Left hindlimb (tissue), 1 donor: ENCODE measurements around the gene TOR1AIP1.
"Not testable (repeated sequence)": the region's sequence is repeated elsewhere in the genome, so short reads cannot be mapped to it uniquely, and the experiment has no call there.

Source experiments
- DNase-seq: peaks from one replicate; pipeline ENCODE4 v3.0.0-alpha.2; 2018

The TOR1AIP1 gene, protein sequence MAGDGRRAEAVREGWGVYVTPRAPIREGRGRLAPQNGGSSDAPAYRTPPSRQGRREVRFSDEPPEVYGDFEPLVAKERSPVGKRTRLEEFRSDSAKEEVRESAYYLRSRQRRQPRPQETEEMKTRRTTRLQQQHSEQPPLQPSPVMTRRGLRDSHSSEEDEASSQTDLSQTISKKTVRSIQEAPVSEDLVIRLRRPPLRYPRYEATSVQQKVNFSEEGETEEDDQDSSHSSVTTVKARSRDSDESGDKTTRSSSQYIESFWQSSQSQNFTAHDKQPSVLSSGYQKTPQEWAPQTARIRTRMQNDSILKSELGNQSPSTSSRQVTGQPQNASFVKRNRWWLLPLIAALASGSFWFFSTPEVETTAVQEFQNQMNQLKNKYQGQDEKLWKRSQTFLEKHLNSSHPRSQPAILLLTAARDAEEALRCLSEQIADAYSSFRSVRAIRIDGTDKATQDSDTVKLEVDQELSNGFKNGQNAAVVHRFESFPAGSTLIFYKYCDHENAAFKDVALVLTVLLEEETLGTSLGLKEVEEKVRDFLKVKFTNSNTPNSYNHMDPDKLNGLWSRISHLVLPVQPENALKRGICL

DNA sequence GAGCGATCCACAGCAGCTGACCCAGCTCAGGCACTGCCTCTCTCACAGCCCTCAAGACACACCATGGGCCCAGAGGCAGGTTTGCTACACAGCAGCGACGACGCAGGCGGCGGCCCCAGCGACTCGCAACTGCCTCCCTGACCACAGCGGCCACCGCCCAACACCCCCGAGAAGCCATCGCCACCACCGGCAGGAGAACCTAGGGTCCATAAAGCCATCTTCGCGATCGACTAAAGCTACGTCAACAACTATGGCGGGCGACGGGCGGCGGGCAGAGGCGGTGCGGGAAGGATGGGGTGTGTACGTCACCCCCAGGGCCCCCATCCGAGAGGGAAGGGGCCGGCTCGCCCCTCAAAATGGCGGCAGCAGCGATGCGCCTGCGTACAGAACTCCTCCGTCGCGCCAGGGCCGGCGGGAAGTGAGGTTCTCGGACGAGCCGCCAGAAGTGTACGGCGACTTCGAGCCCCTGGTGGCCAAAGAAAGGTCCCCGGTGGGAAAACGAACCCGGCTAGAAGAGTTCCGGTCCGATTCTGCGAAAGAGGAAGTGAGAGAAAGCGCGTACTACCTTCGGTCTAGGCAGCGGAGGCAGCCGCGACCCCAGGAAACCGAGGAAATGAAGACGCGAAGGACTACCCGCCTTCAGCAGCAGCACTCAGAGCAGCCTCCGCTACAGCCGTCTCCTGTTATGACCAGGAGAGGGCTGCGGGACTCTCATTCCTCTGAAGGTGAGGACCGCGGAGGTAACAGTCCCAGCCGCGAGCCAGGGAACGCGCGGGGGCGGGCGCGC lies at the start of gene TOR1AIP1:
Gene TOR1AIP1, plus strand, starts transcription at position 33 of the 787 bp plus-strand sequence. Its CDS starts 218 bp downstream, at position 251.
- peak; percentile 98 for DNase-seq

DNA sequence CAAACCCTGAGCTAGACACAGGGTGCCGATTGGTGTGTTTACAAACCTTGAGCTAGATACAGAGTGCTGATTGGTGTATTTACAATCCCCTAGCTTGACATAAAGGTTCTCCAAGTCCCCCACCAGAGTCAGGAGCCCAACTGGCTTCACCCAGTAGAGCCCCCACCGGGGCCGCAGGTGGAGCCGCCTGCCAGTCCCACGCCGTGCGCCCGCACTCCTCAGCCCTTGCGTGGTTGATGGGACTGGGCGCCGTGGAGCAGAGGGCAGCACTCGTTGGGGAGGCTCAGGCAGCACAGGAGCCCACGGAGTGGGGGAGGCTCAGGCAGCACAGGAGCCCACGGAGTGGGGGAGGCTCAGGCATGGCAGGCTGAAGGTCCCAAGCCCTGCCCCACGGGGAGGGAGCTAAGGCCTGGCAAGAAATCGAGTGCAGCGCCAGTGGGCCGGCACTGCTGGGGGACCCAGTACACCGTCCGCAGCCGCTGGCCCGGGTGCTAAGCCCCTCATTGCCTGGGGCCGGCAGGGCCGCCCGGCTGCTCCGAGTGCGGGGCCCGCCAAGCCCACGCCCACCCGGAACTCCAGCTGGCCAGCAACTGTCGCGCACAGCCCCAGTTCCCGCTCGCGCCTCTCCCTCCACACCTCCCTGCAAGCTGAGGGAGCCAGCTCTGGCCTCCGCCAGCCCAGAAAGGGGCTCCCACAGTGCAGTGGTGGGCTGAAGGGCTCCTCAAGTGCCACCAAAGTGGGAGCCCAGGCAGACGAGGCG lies 45.2 kb upstream of the TOR1AIP1 start:
- not testable (repeated sequence) for DNase-seq

DNA sequence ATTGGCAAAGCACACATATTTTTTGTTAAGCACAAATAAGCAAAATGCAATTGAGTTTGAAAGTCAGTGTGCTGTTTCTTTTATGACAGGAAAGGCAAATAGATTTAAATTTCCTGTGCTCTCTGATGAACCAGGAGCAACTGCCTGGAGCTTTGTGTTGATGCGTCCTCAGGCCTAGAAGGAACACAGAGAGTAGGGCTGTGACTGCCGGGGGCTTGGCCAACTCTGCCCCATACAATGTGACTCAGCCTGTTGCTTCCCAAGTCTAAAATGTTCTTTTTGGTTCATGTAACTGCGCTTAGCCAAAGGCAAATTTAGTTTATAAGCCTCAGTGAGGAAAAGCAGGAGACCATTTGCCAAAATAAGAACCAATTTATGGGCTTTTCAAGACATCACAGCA lies 42.0 kb upstream of the TOR1AIP1 start:
- no peak for DNase-seq

DNA sequence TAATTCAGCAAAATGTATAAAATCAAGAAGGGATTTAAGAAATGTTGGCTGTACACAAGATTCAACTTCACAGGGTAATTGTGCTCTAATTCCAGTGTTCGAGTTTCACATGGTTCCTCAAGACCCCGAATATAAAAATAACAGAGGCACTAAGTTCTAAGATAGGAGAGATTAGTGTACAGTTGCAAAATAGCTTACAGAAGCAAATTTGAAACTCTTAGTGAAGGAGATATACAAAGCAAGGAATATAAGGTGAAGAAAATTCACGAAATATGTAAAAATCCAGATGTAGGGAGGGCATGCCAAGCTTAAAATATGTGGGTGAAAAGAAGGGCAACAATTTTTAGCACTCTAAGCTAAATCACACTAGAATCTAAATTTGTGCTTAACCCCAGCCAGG lies 33.9 kb upstream of the TOR1AIP1 start:
- DNase-seq, result no peak

DNA sequence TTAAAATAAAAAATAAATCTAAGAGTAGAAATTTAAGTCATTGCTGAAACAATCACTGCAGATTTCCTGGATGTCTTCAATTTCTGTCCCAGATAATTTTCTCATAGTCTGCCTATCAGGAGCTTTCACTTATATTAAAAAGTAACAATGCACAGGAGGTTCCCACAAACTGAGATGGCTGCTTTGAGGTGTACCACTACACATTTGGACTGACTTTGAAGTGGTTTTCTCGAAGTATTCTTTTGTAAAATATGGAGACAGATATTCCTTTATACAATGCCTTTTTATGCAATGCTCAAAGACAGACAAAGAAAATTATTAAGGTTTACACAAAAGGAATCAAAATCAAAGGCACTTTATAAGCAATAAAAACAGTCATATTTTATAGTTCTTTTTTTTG lies 29.0 kb upstream of the TOR1AIP1 start:
- no peak for DNase-seq

DNA sequence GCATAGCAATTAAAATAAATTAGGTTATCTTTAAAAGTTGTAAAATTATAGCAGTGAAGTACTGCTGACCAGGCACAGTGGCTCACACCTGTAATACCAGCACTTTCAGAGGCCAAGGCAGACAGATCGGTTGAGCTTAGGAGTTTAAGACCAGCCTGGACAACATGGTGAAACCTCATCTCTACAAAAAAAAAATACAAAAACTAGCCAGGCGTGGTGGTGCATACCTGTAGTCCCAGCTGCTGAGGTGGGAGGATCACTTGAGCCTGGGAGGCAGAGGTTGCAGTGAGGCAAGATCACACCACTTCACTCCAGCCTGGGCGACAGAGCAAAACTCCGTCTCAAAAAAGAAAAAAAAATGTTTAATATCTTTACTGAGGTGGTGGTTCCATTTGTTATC lies 26.3 kb upstream of the TOR1AIP1 start:
- not testable (repeated sequence) for DNase-seq

DNA sequence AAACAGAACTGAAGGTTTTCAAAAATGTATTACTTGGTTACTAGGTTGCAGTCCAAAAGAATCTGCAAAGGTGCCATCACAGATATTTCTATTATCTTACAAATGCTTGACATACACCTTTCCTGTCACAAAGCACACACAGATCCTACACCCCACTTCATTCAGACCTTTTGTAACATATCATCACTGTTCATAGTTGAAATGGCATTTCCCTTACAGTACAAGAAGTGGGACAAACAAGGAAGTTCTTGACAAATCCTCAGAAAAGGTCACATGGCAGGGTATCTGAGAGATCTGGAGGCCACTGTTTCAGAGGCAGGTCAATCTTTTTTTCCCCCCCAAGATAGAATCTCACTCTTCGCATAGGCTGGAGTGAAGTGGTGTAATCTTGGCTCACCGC lies 25.8 kb upstream of the TOR1AIP1 start:
- DNase-seq, result no peak

DNA sequence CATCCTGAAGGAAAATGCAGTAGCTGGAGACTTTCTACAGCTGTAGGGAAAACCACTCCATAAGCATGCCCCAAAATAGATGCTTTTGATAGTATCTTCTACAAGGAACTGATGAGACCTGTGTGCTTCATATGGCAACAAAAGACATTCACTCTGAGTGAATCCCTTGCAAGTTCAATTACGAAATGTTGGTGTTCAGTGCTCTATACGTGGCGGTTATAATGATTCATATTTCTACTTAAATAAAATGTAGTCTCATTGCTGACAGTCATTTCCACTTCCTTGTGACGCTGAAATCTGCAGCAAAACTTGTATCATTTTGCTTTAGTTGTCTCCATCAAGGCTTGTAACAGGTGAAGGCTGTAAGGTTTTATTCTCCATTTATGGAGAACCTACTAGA lies 25.1 kb upstream of the TOR1AIP1 start:
- DNase-seq, result no peak

DNA sequence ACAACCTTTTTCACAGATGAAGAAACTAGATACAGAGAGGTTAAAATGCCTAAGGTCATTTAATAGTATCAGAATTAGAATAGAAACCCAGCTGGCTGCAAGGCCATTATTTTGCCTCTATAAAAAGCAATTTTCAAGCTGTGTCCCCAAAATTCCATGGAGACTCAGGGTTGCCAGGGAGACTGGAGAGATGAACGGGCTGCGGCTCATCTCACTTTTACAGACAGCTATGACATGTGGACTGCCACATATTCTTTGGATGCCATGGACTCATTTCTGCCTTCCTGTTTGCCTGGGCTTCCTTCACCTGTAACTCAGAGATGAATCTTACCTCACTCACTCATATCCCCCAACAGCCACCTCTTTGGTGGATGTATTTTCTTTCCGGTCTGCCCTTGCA lies 21.4 kb upstream of the TOR1AIP1 start:
- no peak for DNase-seq

DNA sequence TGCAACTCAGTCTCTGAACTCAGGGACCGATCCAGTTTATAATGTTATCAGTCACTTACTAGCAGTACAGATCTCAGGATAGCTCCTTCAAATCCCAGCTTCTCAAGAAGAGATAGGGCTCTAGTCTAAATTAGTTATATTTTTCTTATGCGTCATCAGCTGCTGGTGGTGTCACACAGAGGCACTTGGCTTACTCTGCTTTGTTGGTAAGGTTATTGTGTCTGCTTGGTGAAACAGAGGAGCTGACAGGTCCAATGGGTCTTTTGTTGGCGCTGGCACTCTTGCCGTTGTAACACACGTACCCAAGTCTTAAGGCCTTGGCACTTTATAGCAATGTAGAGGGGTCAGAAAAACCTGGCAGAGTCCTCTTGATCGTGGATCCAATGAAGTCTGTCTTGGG lies 16.7 kb upstream of the TOR1AIP1 start:
- no peak for DNase-seq

DNA sequence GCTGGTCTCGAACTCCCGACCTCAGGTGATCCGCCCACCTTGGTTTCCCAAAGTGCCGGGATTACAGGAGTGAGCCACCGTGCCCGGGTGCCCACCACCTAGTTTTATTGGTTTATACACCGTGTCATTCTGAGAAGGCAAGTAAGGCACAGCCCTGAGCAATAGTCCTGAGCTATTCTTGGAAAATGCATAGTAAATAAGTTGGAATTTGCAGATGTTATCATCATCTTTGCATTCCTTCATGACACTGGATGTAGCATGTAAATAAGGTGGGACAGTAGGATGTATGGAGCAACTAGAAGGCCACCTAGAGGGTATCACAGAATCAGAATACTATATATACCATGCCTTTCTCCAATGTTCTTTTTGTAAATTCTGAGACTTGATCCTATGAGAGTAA lies 15.5 kb upstream of the TOR1AIP1 start:
- DNase-seq, result no peak

DNA sequence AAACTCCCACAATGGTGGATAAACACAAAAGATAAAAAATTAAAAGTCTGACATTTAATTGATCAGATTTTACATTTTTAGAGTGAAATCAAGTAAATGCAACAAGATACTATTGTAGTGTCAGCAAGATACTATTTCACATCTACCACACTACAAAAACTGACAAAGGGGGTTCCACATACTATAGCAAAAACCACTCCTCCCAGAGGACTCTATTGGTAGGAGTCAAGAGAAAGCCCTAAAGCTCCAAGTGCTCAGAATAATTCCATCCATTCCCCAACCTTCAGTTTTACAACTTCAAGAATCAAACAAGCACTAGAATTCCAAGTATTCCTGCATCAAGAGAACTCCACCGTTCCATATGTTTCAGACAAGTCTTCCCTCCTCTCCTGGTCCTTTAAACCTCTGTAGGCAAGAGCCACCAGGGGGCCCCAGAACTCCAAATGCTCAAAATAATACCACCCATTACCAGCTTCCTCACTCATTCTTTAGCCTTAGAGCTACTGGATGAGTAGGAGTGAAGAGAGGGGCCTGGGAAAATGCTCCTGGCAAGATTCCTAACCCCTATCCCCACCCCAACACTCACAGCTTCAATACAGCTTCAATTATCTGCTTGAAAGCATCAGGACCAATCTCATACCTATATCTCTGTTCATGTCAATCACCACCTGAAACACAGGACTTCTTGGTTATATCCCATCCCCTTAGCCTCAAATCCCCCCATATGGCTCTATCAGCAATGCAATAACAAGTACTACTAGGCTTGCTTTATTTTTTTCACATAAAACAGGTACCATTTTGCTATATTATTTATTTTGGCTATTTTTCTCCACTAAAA lies 14.4 kb upstream of the TOR1AIP1 start:
- DNase-seq, result peak; percentile 35

DNA sequence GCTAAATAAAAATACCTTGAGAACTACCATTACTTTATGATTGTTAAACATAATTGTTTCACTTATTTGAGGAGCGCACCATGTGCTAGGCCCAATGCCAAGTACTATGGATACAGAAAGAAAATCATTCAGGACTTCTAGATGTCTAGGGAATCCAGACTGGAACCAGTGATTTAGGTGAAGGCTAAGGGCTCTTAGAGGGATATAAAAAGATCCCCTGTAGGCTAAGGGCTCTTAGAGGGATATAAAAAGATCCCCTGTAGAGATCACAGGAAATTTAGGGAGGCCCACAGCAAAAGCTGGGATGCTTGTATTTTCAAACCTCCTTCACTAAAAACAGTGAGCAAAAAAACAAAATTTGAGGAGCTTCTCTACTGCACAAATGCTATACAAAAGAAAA lies 11.2 kb upstream of the TOR1AIP1 start:
- no peak for DNase-seq

DNA sequence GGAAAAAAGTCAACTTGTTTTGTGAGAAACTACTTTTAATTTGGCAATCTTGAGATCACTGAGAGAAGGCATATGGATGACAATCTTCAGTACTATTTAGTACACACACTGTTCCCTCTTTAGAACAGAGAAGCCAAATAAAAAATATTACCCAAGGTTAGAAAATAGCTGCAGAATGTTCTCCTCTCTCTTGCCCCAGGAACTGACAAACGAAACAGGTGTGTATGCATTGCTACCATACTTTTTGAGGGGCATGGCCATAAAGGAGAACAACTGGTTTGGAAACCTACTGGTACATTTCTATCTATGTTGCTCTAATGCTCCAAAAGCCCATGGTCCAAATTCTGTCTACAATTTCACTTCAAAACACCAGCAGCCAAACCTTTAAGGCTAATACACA lies 10.1 kb upstream of the TOR1AIP1 start:
- DNase-seq, result no peak

DNA sequence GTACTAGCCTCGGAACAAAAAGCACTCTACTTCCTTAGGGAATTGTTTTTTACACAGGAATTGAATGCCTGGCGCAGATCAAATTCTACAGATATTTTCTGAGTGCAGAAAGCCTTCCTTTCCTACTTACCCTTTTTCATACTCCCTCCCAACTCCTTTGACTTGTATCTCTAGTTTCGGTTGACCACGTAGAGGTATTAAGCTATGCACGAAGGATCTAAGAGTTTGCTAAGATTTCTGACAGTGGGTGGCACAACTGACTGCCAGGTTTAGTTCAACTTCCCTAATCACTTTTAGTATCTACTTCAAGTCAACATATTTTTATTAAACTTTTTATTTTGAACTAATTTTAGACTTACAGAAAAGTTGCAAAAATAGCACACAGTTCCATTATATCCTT lies 9.5 kb upstream of the TOR1AIP1 start:
- DNase-seq, result no peak

DNA sequence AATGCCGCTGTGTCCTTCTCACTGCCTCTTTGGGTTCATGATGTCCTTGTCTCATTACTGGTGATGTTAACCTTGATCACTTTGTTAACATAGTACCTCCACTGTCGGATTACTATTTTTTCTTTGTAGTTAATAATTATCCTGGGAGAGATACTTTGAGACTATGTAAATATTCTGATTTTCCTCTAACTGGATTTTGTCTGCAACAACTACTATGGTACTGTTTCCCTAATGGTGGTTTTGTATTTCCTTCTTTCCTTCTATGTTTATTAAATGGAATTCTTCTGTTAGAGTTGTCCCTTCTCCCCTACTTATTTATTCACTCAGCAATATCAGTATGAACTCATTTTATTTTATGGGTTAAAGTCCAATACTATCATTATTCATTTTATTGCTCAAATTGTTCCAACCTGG lies 8.6 kb upstream of the TOR1AIP1 start:
- no peak for DNase-seq

DNA sequence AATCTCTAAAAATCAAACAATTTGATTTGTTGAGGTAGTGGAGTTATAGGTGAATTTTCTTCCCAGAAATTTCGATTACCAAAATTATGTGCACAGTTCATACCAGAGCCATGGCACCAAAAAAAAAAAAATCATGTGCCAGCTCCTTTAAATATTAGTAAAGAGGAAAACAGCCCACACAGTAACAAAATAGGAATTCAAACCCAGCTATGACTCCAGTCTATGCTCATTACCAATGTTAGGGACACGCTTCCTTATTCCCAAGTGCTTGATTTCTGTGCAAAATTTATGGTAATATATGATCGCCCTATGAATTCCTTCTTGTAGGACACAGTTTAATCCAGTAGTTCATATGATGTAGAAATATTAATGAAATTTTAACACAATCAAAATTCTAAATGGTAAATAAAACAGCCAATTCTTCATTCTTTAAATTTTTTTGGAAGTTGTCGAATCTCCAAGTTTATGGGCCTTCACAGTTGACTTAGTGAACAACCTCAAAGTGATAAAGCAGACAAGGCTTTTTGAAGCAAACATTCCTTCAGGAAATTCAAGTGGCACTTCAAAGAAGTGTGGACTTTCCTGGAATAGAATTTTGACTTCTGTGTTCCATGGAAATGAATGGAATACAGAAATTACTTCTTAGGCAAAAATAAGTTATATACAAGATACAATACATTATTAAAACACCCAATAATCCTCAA lies 6.3 kb upstream of the TOR1AIP1 start:
- no peak for DNase-seq

DNA sequence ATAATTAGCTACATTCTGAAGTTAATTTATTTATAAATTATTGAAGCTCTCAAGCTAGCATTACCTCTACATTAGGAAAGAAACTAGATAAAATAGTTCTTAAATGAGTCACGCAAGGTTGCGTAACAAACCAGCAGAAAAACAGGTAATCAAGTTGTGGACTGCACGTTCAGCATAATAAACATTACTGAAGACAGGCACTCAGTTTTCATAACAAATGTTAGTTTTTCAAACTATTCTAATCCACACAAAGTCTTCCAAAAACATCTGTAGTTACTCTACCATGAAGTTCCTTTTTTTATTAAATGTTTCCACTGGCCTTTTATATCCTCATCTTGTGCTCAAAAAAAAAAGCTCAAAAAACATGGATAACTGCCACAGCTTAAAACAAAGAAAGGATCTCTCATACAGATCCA lies 5.8 kb upstream of the TOR1AIP1 start:
- no peak for DNase-seq

DNA sequence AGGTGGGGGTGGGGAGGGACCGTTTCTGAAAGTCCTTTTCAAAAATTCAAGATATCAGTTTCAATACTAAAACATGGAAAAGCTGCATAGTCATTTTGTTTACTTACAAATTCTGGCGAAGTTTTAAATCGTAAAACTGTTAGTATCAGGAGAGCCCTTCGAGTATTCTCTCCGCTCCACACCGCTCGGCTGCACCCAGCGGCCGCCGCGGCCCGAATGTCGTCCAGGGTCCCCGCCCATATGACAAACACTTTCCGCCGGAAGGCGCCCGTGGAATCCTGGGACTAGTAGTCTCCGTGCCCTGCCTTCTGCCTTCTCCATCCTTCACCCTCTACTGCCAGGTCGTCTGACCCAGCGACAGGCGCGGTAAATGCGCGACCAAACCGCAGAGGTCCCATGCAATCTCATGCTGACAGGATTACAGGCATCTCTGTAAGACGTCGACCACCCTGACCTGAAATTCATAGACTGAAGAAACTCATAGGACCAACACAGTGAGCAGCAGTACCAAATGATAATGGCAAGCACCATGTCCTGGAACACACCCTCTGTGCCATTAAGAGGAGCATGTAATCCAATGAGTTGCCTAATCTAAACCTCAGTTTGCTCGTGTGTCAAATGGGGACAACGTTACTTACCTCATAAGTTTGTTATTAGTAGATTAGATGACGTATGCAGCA lies 4.4 kb upstream of the TOR1AIP1 start, which contains the start of gene TOR1AIP2:
Gene TOR1AIP2, minus strand, starts transcription at position 218 of the 680 bp plus-strand sequence. CDS start 25,138 bp downstream, outside the sequence.
- DNase-seq, result peak; percentile 92

DNA sequence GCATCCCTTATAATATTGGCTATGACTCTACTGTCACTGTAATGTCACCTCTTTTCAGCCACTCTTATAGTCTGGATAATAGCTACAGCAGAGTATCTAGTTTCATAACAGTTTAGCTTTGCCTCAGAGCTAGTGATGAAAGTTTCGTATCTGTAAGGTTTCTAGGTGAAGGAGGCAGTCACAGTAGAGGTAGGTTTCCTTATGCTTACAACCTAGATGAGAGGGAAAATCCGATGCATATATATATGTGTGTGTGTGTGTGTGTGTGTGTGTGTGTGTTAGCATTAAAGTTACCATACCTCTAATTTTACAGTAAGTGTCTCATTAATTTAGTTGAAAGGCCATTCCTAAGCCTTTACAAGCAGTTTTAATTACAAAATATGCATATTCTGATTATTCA lies 2.3 kb upstream of the TOR1AIP1 start:
- DNase-seq, result no peak
